BLaER1 treated with 17β-estradiol and CSF1 and Interleukin-3, amounts not matched to agents 10 nM and 100 nM (cell line): ENCODE data around the gene MSANTD1.

Experiments
- H3K27ac ChIP-seq, 11 experiments: shearing (Covaris generic); formaldehyde crosslinking; 2 replicates each; pipeline ENCODE4 v1.8.1; 2022
- H3K27me3 ChIP-seq, 11 experiments: shearing (Covaris generic); formaldehyde crosslinking; 2 replicates each; pipeline ENCODE4 v1.8.1; 2022
- H3K36me3 ChIP-seq, 11 experiments: shearing (Covaris generic); formaldehyde crosslinking; 2 replicates each; pipeline ENCODE4 v1.8.1; 2022
- H3K4me1 ChIP-seq, 10 experiments: shearing (Covaris generic); formaldehyde crosslinking; 2 replicates each; pipeline ENCODE4 v1.8.1; 2022
- H3K4me2 ChIP-seq, 11 experiments: shearing (Covaris generic); formaldehyde crosslinking; 2 replicates each; pipeline ENCODE4 v1.8.1; 2022
- H3K4me3 ChIP-seq, 10 experiments: shearing (Covaris generic); formaldehyde crosslinking; 2 replicates each; pipeline ENCODE4 v1.8.1; 2022
- H3K9ac ChIP-seq, 11 experiments: shearing (Covaris generic); formaldehyde crosslinking; 2 replicates each; pipeline ENCODE4 v1.8.1; 2022
- H3K9me3 ChIP-seq, 11 experiments: shearing (Covaris generic); formaldehyde crosslinking; replicated peaks in 1 of 11; 2 replicates each; pipeline ENCODE4 v1.8.1; 2022
- H4K20me1 ChIP-seq, 11 experiments: shearing (Covaris generic); formaldehyde crosslinking; 2 replicates each; pipeline ENCODE4 v1.8.1; 2022
- Cebpa-rat ChIP-seq, 11 experiments: shearing (Covaris generic); IDR thresholded peaks; 2 replicates each; pipeline ENCODE4 v1.8.1; 2022

Gene MSANTD1

GRCh38 chr4:3220476-3221183 is 28.3 kb upstream of the MSANTD1 start:
- Histone ChIP-seq H3K4me3 (no peak overlapping the region), H3K27ac (no peak overlapping the region), H3K27me3 (no peaks in the 10 kb centered on the region), H3K4me1 (peaks cover 0 to 31% (median 12%) of the 10 kb centered on the region in 10 experiments; a peak in 12 of 20 replicates), H4K20me1 (peaks cover 0 to 75% (median 8%) of the 10 kb centered on the region in 11 experiments; a peak in 8 of 22 replicates), H3K4me2 (no peak overlapping the region), H3K9ac (no peak overlapping the region), H3K36me3 (peaks cover 95 to 100% (median 98%) of the 10 kb centered on the region in 11 experiments), H3K9me3 (no peaks in the 10 kb centered on the region)
- TF ChIP-seq Cebpa-rat (IDR thresholded peaks at IDR 0.05) = no peak

GRCh38 chr4:3221184-3221494 is 27.8 kb upstream of the MSANTD1 start:
- H3K4me3 ChIP-seq = no peak overlapping the region
- H3K9me3 ChIP-seq = no peaks in the 10 kb centered on the region
- no peak overlapping the region for H3K27ac ChIP-seq
- TF ChIP-seq Cebpa-rat (IDR thresholded peaks at IDR 0.05) = no peak
- no peaks in the 10 kb centered on the region for H3K27me3 ChIP-seq
- no peak overlapping the region for H3K9ac ChIP-seq
- peaks cover 95 to 100% (median 98%) of the 10 kb centered on the region in 11 experiments for H3K36me3 ChIP-seq
- peaks cover 0 to 35% (median 12%) of the 10 kb centered on the region in 10 experiments; a peak in 12 of 20 replicates for H3K4me1 ChIP-seq
- H4K20me1 ChIP-seq = peaks cover 0 to 79% (median 8%) of the 10 kb centered on the region in 11 experiments; a peak in 8 of 22 replicates
- no peak overlapping the region for H3K4me2 ChIP-seq

DNA sequence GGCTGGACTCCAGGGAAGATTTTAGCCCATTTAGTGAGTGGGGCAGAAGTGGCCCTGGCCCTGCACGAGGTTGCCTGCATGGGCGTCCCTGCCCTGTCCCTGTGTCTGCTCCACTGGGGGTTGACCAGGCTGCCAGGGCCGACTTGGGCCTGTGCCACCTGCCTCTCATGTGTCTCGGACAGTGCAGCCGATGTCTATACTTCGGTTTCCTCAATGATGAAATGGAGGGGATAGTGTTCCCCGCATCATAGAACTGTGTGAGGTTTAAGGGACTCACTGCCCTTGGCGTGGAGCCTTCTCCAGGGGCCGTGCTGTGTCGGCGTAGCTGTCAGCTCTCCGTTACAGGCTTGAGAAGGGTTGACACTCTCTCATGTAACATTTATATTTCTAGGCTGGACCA is 27.0 kb upstream of the MSANTD1 start:
- H3K27me3 ChIP-seq = no peaks in the 10 kb centered on the region
- peaks cover 0 to 88% (median 8%) of the 10 kb centered on the region in 11 experiments; a peak in 8 of 22 replicates for H4K20me1 ChIP-seq
- H3K27ac ChIP-seq = no peak overlapping the region
- no peak for TF ChIP-seq Cebpa-rat (IDR thresholded peaks at IDR 0.05)
- no peak overlapping the region for H3K9ac ChIP-seq
- H3K4me3 ChIP-seq = no peak overlapping the region
- no peak overlapping the region for H3K4me2 ChIP-seq
- H3K36me3 ChIP-seq = peaks cover 94 to 100% (median 100%) of the 10 kb centered on the region in 11 experiments
- H3K9me3 ChIP-seq = no peaks in the 10 kb centered on the region
- H3K4me1 ChIP-seq = peaks cover 0 to 44% (median 12%) of the 10 kb centered on the region in 10 experiments; a peak in 12 of 20 replicates

DNA sequence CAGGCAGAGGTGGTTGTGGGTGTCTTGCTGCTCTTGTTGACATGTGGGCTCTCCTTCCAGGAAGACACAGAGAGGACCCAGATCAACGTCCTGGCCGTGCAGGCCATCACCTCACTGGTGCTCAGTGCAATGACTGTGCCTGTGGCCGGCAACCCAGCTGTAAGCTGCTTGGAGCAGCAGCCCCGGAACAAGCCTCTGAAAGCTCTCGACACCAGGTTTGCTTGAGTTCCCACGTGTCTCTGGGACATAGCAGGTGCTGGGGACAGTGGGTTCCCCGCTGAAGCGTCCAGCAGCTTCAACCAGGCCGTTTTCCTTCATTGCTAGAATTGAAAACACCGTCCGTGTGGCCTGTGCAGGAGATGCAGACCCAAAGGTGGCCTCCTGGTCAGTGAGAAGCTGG is 25.6 kb upstream of the MSANTD1 start:
- Histone ChIP-seq H3K4me2 (no peak overlapping the region; a peak in 1 of 22 replicates), H4K20me1 (peaks cover 0 to 78% (median 8%) of the 10 kb centered on the region in 11 experiments; a peak in 8 of 22 replicates), H3K9me3 (no peaks in the 10 kb centered on the region), H3K27me3 (no peaks in the 10 kb centered on the region), H3K9ac (no peak overlapping the region), H3K4me1 (peaks cover 0 to 45% (median 12%) of the 10 kb centered on the region in 10 experiments; a peak in 12 of 20 replicates), H3K27ac (no peak overlapping the region), H3K4me3 (no peak overlapping the region), H3K36me3 (peaks cover 89 to 96% (median 95%) of the 10 kb centered on the region in 11 experiments)
- TF ChIP-seq Cebpa-rat (IDR thresholded peaks at IDR 0.05) = no peak

GRCh38 chr4:3223956-3224748 is 24.8 kb upstream of the MSANTD1 start:
- Histone ChIP-seq H3K4me1 (peaks cover 0 to 45% (median 12%) of the 10 kb centered on the region in 10 experiments; a peak in 12 of 20 replicates), H3K4me2 (peak overlapping the region in 3 of 11 experiments; percentile 37 to 74 (median 52); a peak in 6 of 22 replicates), H3K9ac (no peak overlapping the region), H3K9me3 (no peaks in the 10 kb centered on the region), H3K4me3 (no peak overlapping the region), H3K27me3 (no peaks in the 10 kb centered on the region), H3K27ac (no peak overlapping the region), H4K20me1 (peaks cover 0 to 71% (median 6%) of the 10 kb centered on the region in 11 experiments; a peak in 8 of 22 replicates), H3K36me3 (peaks cover 89 to 96% (median 95%) of the 10 kb centered on the region in 11 experiments)
- TF ChIP-seq Cebpa-rat (IDR thresholded peaks at IDR 0.05) = no peak

- Histone ChIP-seq H4K20me1 (peaks cover 0 to 60% (median 6%) of the 10 kb centered on the region in 11 experiments; a peak in 8 of 22 replicates), H3K9ac (no peak overlapping the region), H3K4me3 (no peak overlapping the region), H3K4me1 (peaks cover 0 to 39% (median 3%) of the 10 kb centered on the region in 10 experiments; a peak in 10 of 20 replicates), H3K27ac (no peak overlapping the region), H3K9me3 (no peaks in the 10 kb centered on the region), H3K4me2 (no peak overlapping the region), H3K36me3 (peaks cover 89 to 96% (median 95%) of the 10 kb centered on the region in 11 experiments), H3K27me3 (no peaks in the 10 kb centered on the region)
- no peak for TF ChIP-seq Cebpa-rat (IDR thresholded peaks at IDR 0.05)
Observed at GRCh38 chr4:3225071-3225850, 23.7 kb upstream of the MSANTD1 start.

GRCh38 chr4:3225936-3226335 is 23.0 kb upstream of the MSANTD1 start:
- no peaks in the 10 kb centered on the region for H3K27me3 ChIP-seq
- peaks cover 0 to 39% (median 3%) of the 10 kb centered on the region in 10 experiments; a peak in 10 of 20 replicates for H3K4me1 ChIP-seq
- H3K9ac ChIP-seq = no peak overlapping the region; a peak in 1 of 22 replicates
- H3K27ac ChIP-seq = no peak overlapping the region
- H3K36me3 ChIP-seq = peaks cover 89 to 96% (median 95%) of the 10 kb centered on the region in 11 experiments
- TF ChIP-seq Cebpa-rat (IDR thresholded peaks at IDR 0.05) = no peak
- H3K4me3 ChIP-seq = no peak overlapping the region
- H3K9me3 ChIP-seq = no peaks in the 10 kb centered on the region
- H3K4me2 ChIP-seq = peak overlapping the region in 1 of 11 experiments; percentile 45; a peak in 1 of 22 replicates
- H4K20me1 ChIP-seq = peaks cover 0 to 57% (median 6%) of the 10 kb centered on the region in 11 experiments; a peak in 8 of 22 replicates

DNA sequence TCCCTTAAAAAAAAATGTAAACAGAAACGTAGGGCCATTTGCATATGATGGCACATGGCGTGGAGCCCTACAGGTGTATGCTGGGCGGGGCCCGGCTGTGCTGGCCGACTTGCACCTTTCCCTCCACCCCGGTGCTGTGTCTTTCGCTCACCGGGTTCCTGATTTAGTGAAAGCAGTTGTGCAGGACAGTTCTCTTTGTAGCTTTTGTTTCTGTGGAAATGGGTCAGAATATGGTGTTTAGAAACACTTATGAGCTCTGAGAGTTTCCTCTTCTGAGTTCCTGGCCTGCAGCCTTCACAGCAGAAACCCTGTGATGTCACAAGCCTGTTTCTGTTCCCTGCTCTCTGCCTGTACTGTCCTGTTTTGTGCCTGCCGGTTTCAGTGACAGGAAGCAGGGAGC is 22.5 kb upstream of the MSANTD1 start:
- Histone ChIP-seq H4K20me1 (peaks cover 0 to 57% (median 6%) of the 10 kb centered on the region in 11 experiments; a peak in 8 of 22 replicates), H3K27ac (no peak overlapping the region), H3K9me3 (no peaks in the 10 kb centered on the region), H3K36me3 (peaks cover 89 to 96% (median 95%) of the 10 kb centered on the region in 11 experiments), H3K27me3 (no peaks in the 10 kb centered on the region), H3K9ac (no peak overlapping the region; a peak in 1 of 22 replicates), H3K4me1 (peaks cover 0 to 39% (median 3%) of the 10 kb centered on the region in 10 experiments; a peak in 10 of 20 replicates), H3K4me3 (no peak overlapping the region), H3K4me2 (peak overlapping the region in 1 of 11 experiments; percentile 45; a peak in 1 of 22 replicates)
- TF ChIP-seq Cebpa-rat (IDR thresholded peaks at IDR 0.05) = no peak
